Neutrophil (primary cell): ENCODE results near the gene ATP6V1F.
"Not testable (repeated sequence)": the region's sequence is repeated elsewhere in the genome, so short reads cannot be mapped to it uniquely, and the experiment has no call there.

Source experiments
- H3K27ac ChIP-seq: fragments of 200-600 bp; sonication (generic); 2 replicates; pipeline ENCODE4 v1.5.1; 2016; ENCODE audit warnings: mild to moderate bottlenecking, moderate library complexity
- H3K27me3 ChIP-seq: fragments of 200-600 bp; sonication (generic); 2 replicates; pipeline ENCODE4 v1.6.0; 2016; ENCODE audit warnings: mild to moderate bottlenecking
- H3K36me3 ChIP-seq: fragments of 200-600 bp; sonication (generic); 2 replicates; pipeline ENCODE4 v1.5.1; 2017
- H3K4me1 ChIP-seq, 2 experiments: fragments of 200-600 bp in 1 of 2; sonication (generic) in 1 of 2; 1 replicate in 1 of 2; 2 replicates in 1 of 2; pipeline versions ENCODE4 v1.5.1 to v1.6.1; 2013 to 2016; ENCODE audit warnings: low read depth in 1 of 2, low read length in 1 of 2, mild to moderate bottlenecking in 1 of 2, moderate library complexity in 1 of 2; ENCODE audit not compliant: control insufficient read depth in 1 of 2, insufficient read depth in 1 of 2
- H3K4me3 ChIP-seq, 2 experiments: fragments of 200-600 bp in 1 of 2; sonication (generic) in 1 of 2; 1 replicate in 1 of 2; 2 replicates in 1 of 2; pipeline ENCODE4 v1.5.1; 2013 to 2016; ENCODE audit warnings: low read depth in 1 of 2, low read length in 1 of 2, mild to moderate bottlenecking in 1 of 2, moderate library complexity in 1 of 2
- H3K9me3 ChIP-seq: fragments of 200-600 bp; sonication (generic); 2 replicates; pipeline ENCODE4 v1.5.1; 2016
- CTCF ChIP-seq: fragments of 200-600 bp; sonication (generic); IDR thresholded peaks from 2 replicates; pipeline ENCODE4 v1.5.1; 2016; ENCODE audit warnings: antibody characterized with exemption

ATP6V1F gene

GRCh38 chr7:128909625-128910568 is 47.2 kb downstream of the ATP6V1F start:
- no peaks in the 10 kb centered on the region for H3K36me3 ChIP-seq
- H3K27ac ChIP-seq = no peak overlapping the region
- peaks cover 83% of the 10 kb centered on the region for H3K27me3 ChIP-seq
- no peaks in the 10 kb centered on the region for H3K4me1 ChIP-seq
- TF ChIP-seq CTCF = no peak
- H3K4me3 ChIP-seq = no peak overlapping the region
- H3K9me3 ChIP-seq = no peaks in the 10 kb centered on the region

- Histone ChIP-seq H3K9me3 (no peaks in the 10 kb centered on the region), H3K36me3 (no peaks in the 10 kb centered on the region), H3K4me1 (peaks cover 2 to 4% of the 10 kb centered on the region in 2 experiments), H3K4me3 (no peak within 1 kb of the TSS), H3K27me3 (peaks cover 90% of the 10 kb centered on the region), H3K27ac (no peak within 1 kb of the TSS)
- TF ChIP-seq CTCF = no peak
These were observed 47.9 kb downstream of the ATP6V1F start, which contains the start of gene KCP for GRCh38 chr7:128910569-128910945. TSS of gene KCP (minus strand) at chr7:128910709. CDS start at chr7:128910676, 33 bp downstream.

GRCh38 chr7:128911423-128912031 is 48.9 kb downstream of the ATP6V1F start:
- TF ChIP-seq CTCF = no peak
- no peaks in the 10 kb centered on the region for H3K36me3 ChIP-seq
- H3K4me3 ChIP-seq = no peak overlapping the region
- no peak overlapping the region for H3K27ac ChIP-seq
- H3K4me1 ChIP-seq = peaks cover 3 to 7% of the 10 kb centered on the region in 2 experiments
- H3K9me3 ChIP-seq = no peaks in the 10 kb centered on the region
- H3K27me3 ChIP-seq = peaks cover 93% of the 10 kb centered on the region

- TF ChIP-seq CTCF = no peak
- no peak overlapping the region for H3K4me3 ChIP-seq
- no peaks in the 10 kb centered on the region for H3K9me3 ChIP-seq
- H3K27ac ChIP-seq = no peak overlapping the region
- H3K27me3 ChIP-seq = peaks cover 95% of the 10 kb centered on the region
- H3K36me3 ChIP-seq = no peaks in the 10 kb centered on the region
- H3K4me1 ChIP-seq = peaks cover 3 to 7% of the 10 kb centered on the region in 2 experiments
These were observed 49.6 kb downstream of the ATP6V1F start for GRCh38 chr7:128912281-128912680.

GRCh38 chr7:128912709-128913495 is 50.2 kb downstream of the ATP6V1F start:
- H3K36me3 ChIP-seq, H3K27ac ChIP-seq, H3K4me1 ChIP-seq, H3K9me3 ChIP-seq, H3K4me3 ChIP-seq: not testable (repeated sequence)
- H3K27me3 ChIP-seq = peaks cover 95% of the 10 kb centered on the region
